Astrocyte (in vitro differentiated cells and primary cell): ENCODE data around the gene EFEMP1. TPM values are rescaled to one million over a fixed set of nuclear protein-coding genes. Genes with fewer than 3 reads are reported as not detected.

Experiments
- DNase-seq: peaks from one replicate; pipeline ENCODE4 v3.0.0-alpha.2; 2010; ENCODE audit warnings: low read depth
- FAIRE-seq: peaks from 2 replicates; lab custom pipeline; 2011; peaks lifted over from hg19 to GRCh38; lab: Jason Lieb, UNC
- H2AFZ ChIP-seq: 2 replicates; pipeline ENCODE4 v1.6.0; 2012; ENCODE audit warnings: low read depth, low read length, inconsistent platforms
- H3K27ac ChIP-seq: 2 replicates; pipeline ENCODE4 v1.5.1; 2011; ENCODE audit warnings: low read depth, low read length, inconsistent platforms
- H3K27me3 ChIP-seq: 2 replicates; pipeline ENCODE4 v1.6.0; 2011; ENCODE audit warnings: low read length, inconsistent platforms; ENCODE audit not compliant: insufficient read depth
- H3K36me3 ChIP-seq: 2 replicates; pipeline ENCODE4 v1.5.1; 2011; ENCODE audit warnings: low read length, inconsistent platforms; ENCODE audit not compliant: insufficient read depth
- H3K4me1 ChIP-seq: 2 replicates; pipeline ENCODE4 v1.5.1; 2011; ENCODE audit warnings: low read length, inconsistent platforms; ENCODE audit not compliant: insufficient read depth
- H3K4me2 ChIP-seq: 2 replicates; pipeline ENCODE4 v1.6.0; 2012; ENCODE audit warnings: low read length, inconsistent platforms
- H3K4me3 ChIP-seq: 2 replicates; pipeline ENCODE4 v1.5.1; 2011; ENCODE audit warnings: low read depth, mild to moderate bottlenecking, low read length, inconsistent platforms; ENCODE audit not compliant: insufficient read depth
- H3K79me2 ChIP-seq: 2 replicates; pipeline ENCODE4 v1.6.0; 2012; ENCODE audit warnings: mild to moderate bottlenecking, low read length, inconsistent platforms; ENCODE audit not compliant: insufficient read depth
- H3K9ac ChIP-seq: 2 replicates; pipeline ENCODE4 v1.6.0; 2012; ENCODE audit warnings: mild to moderate bottlenecking, low read length, inconsistent platforms
- H3K9me3 ChIP-seq: 2 replicates; pipeline ENCODE4 v1.5.1; 2012; ENCODE audit warnings: low read depth, mild to moderate bottlenecking, low read length, inconsistent platforms; ENCODE audit not compliant: insufficient read depth
- H4K20me1 ChIP-seq: 2 replicates; pipeline ENCODE4 v1.6.0; 2012; ENCODE audit warnings: low read length, inconsistent platforms; ENCODE audit not compliant: insufficient read depth
- H3K27ac Mint-ChIP-seq: one replicate; pipeline ENCODE4 v1.8.0; 2021; ENCODE audit warnings: mild to moderate bottlenecking, mixed read lengths; ENCODE audit not compliant: unreplicated experiment
- H3K27me3 Mint-ChIP-seq: one replicate; pipeline ENCODE4 v1.8.0; 2021; ENCODE audit warnings: low read depth, mixed read lengths; ENCODE audit not compliant: unreplicated experiment
- H3K36me3 Mint-ChIP-seq: one replicate; pipeline ENCODE4 v1.8.0; 2021; ENCODE audit warnings: low read depth, mixed read lengths; ENCODE audit not compliant: unreplicated experiment
- H3K4me1 Mint-ChIP-seq: one replicate; pipeline ENCODE4 v1.8.0; 2021; ENCODE audit warnings: low read depth, mixed read lengths; ENCODE audit not compliant: unreplicated experiment
- H3K4me3 Mint-ChIP-seq: one replicate; pipeline ENCODE4 v1.8.0; 2021; ENCODE audit warnings: mild to moderate bottlenecking, moderate library complexity, mixed read lengths; ENCODE audit not compliant: unreplicated experiment
- H3K9me3 Mint-ChIP-seq: one replicate; pipeline ENCODE4 v1.8.0; 2021; ENCODE audit warnings: mild to moderate bottlenecking, mixed read lengths; ENCODE audit not compliant: unreplicated experiment
- CTCF ChIP-seq: IDR thresholded peaks from 2 replicates; pipeline ENCODE4 v1.5.1; 2011; ENCODE audit warnings: low read depth, mild to moderate bottlenecking, inconsistent platforms, low read length, moderate library complexity; ENCODE audit not compliant: insufficient read depth
- EZH2 ChIP-seq: IDR thresholded peaks from 2 replicates; pipeline ENCODE4 v1.6.1; 2012; ENCODE audit warnings: mild to moderate bottlenecking, low read length, inconsistent platforms; ENCODE audit not compliant: insufficient read depth
- total RNA-seq: library from RNA; stranded (reverse); gene quantifications from 2 replicates; pipeline ENCODE4 v1.2.1, GENCODE V29; 2021

The EFEMP1 gene
- total RNA-seq, 1 donor from 2014 or later: 155 TPM

DNA sequence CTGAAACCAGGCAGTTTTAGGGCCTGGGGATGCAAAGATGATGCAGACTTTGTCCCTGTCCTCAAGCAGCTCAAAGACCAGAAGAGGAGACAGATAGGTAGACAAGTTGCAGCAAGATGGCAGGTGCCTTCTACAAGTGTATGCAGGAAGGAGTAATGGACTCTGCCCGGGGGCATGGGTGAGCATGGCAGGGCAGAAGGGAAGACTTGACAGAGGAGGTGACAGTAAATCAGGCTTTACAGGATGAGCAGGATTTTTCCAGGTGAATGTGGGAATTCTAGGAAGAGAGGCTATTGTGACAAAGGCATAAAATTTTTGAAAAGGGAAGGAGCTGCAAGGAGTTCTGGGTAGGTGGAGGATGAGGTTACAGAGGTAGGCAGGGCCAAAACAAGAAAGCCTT is 4.7 kb downstream of the EFEMP1 start:
- Histone ChIP-seq H3K79me2 (peaks cover 35% of the 10 kb centered on the region), H3K9ac (no peak overlapping the region), H4K20me1 (no peaks in the 10 kb centered on the region), H3K27me3 (no peaks in the 10 kb centered on the region), H3K9me3 (no peaks in the 10 kb centered on the region), H3K4me3 (no peak overlapping the region), H3K4me1 (peaks cover 8% of the 10 kb centered on the region), H3K27ac (no peak overlapping the region), H2AFZ (no peak overlapping the region), H3K4me2 (no peak overlapping the region), H3K36me3 (peaks cover 8% of the 10 kb centered on the region)
- Mint-ChIP-seq H3K27ac (no peak overlapping the region), H3K36me3 (peaks cover 1% of the 10 kb centered on the region), H3K27me3 (peaks cover 2% of the 10 kb centered on the region), H3K9me3 (no peaks in the 10 kb centered on the region), H3K4me1 (peaks cover 3% of the 10 kb centered on the region), H3K4me3 (no peak overlapping the region)
- no peak for DNase-seq
- FAIRE-seq: no peak
- no peak for TF ChIP-seq CTCF
- no peak for TF ChIP-seq EZH2

GRCh38 chr2:55917713-55918390 is 5.7 kb downstream of the EFEMP1 start:
- no peak for DNase-seq
- no peak overlapping the region for H3K4me3 Mint-ChIP-seq

DNA sequence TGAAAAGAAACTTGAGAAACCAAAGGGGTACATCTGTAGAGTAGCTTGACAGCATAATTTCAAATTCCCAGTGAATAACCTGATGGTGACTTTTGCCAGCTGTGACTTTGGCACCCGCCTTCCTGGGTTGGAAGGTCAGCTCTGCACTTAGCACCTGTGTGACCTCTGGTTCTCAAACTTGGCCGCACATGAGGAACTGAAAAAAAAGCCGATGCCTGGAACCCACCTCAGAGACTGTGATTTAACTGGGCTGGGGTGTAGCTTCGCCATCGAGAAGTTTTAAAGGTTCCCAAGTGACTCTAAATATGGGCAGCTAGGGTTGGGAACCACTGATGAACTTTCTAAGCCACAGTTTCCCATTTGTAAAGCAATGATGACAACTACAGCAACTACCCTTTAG is 6.5 kb downstream of the EFEMP1 start:
- Histone ChIP-seq H3K9me3 (no peaks in the 10 kb centered on the region), H3K4me1 (peaks cover 5% of the 10 kb centered on the region), H3K36me3 (peaks cover 8% of the 10 kb centered on the region), H3K79me2 (peaks cover 22% of the 10 kb centered on the region), H3K4me3 (no peak overlapping the region), H3K4me2 (no peak overlapping the region), H4K20me1 (no peaks in the 10 kb centered on the region), H3K9ac (no peak overlapping the region), H3K27ac (no peak overlapping the region), H3K27me3 (no peaks in the 10 kb centered on the region), H2AFZ (no peak overlapping the region)
- no peak for DNase-seq
- no peak overlapping the region for H3K4me3 Mint-ChIP-seq
- no peaks in the 10 kb centered on the region for H3K27me3 Mint-ChIP-seq
- TF ChIP-seq EZH2 (no peak), CTCF (no peak)
- no peak for FAIRE-seq
- H3K27ac Mint-ChIP-seq: no peak overlapping the region
- no peaks in the 10 kb centered on the region for H3K9me3 Mint-ChIP-seq
- H3K36me3 Mint-ChIP-seq: peaks cover 5% of the 10 kb centered on the region
- peaks cover 3% of the 10 kb centered on the region for H3K4me1 Mint-ChIP-seq

More at GRCh38 chr2:55917713-55918390, 5.7 kb downstream of the EFEMP1 start:
- Mint-ChIP-seq H3K36me3 (peaks cover 5% of the 10 kb centered on the region), H3K27ac (no peak overlapping the region), H3K9me3 (no peaks in the 10 kb centered on the region), H3K4me1 (peaks cover 3% of the 10 kb centered on the region), H3K27me3 (no peaks in the 10 kb centered on the region)
- Histone ChIP-seq H2AFZ (no peak overlapping the region), H3K4me2 (no peak overlapping the region), H3K9ac (no peak overlapping the region), H3K36me3 (peaks cover 8% of the 10 kb centered on the region), H3K4me3 (no peak overlapping the region), H3K27ac (no peak overlapping the region), H3K79me2 (peaks cover 28% of the 10 kb centered on the region), H4K20me1 (no peaks in the 10 kb centered on the region), H3K27me3 (no peaks in the 10 kb centered on the region), H3K9me3 (no peaks in the 10 kb centered on the region), H3K4me1 (peaks cover 8% of the 10 kb centered on the region)
- no peak for TF ChIP-seq EZH2
- FAIRE-seq: no peak
